Keratinocyte (primary cell): Measurements from ENCODE around the gene FOS.

Source experiments
- CTCF ChIP-seq, 3 experiments: IDR thresholded peaks in 1 of 3; conservative IDR thresholded peaks in 1 of 3; optimal IDR thresholded peaks in 1 of 3; 2 replicates in 2 of 3; 3 replicates in 1 of 3; pipeline versions ENCODE3 to v1.5.1; 2011; ENCODE audit warnings: low read length in 3 of 3, mild to moderate bottlenecking in 3 of 3, moderate library complexity in 2 of 3, control low read depth in 1 of 3, inconsistent platforms in 1 of 3; ENCODE audit not compliant: insufficient read depth in 2 of 3; ENCODE audit errors: extremely low read depth in 1 of 3
- EZH2 ChIP-seq: IDR thresholded peaks from one replicate; pipeline ENCODE4 v1.6.1; 2012; ENCODE audit warnings: inconsistent platforms, mild to moderate bottlenecking, low read length, moderate library complexity

GRCh38 chr14:75283833-75284563 lies 5.4 kb downstream of the FOS start:
- TF ChIP-seq CTCF (optimal IDR thresholded peaks at IDR 0.05 in 1 of 3, IDR thresholded peaks at IDR 0.05 in 1 of 3, conservative IDR thresholded peaks at IDR 0.05 in 1 of 3; ENCODE audit: extremely low read depth in 1 of 3, insufficient read depth in 2 of 3, low read length in 3 of 3) (no peak), EZH2 (no peak)
